NCI-H1092 (cell line): ENCODE results near the gene ENTREP3.

ENCODE experiments used
- DNase-seq: peaks from one replicate; lab custom pipeline; 2025; lab: John Stamatoyannopoulos, UW

ENTREP3 gene

DNA sequence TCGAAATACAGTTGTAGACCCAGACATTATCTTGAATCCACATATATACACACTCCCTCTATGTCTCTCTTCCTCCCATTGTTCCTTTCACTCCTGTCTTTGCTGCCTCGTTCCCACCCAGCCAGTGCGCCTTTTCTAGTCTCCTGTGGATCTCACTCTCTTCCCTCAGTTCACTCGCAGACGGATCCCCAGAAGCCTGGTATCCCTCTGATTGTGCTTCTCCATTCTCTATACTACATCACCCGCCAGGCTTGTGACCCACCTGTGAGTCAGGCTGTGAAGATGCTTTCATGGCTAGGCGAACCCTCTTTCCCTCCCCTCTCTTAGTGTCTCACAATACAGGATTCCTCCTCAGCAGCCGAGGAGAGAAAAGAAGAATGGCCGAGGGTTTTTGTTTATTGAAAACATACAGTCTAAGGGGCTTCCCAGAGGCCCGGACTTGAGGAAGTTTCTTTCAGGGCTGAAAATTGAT is 23.4 kb upstream of the ENTREP3 start:
- no peak for DNase-seq

DNA sequence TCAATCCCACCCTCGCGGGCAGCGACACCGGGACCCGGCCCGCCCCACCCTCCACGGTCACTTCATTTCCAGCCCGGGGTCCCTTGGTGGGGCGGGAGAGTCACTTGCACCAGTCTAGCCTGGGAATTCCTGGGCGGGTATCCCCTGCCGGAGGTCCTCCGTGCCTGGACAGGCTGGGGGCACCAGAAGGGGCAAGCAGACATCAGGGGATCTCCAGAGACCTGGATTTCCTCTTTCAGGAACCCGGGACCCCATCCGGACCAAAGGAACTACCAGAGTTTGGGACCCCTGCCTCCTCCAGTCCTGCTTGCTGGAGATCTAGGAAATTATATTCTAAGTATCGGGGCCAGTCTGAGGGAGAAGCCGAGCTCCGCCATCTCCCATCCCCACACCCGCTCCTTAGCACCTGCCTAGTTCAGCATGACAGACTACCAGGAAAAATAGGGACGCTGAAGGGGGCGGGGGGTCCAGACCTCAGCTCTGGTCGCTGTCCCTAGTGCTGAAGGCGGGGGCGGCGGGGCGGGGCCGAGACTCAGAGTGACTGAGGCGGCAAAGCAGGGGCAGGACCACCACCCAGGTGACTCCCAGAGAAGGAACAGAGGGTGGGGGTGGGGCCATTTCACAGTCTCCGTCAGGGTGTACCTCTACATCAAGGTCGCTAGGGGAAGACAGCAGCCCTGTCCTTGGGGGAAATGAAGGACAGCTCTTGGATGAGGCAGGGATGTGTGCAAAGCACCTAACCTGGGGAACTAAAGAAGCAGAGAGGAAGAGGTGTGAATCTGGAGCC is 22.8 kb upstream of the ENTREP3 start:
- DNase-seq: peak; percentile 73

DNA sequence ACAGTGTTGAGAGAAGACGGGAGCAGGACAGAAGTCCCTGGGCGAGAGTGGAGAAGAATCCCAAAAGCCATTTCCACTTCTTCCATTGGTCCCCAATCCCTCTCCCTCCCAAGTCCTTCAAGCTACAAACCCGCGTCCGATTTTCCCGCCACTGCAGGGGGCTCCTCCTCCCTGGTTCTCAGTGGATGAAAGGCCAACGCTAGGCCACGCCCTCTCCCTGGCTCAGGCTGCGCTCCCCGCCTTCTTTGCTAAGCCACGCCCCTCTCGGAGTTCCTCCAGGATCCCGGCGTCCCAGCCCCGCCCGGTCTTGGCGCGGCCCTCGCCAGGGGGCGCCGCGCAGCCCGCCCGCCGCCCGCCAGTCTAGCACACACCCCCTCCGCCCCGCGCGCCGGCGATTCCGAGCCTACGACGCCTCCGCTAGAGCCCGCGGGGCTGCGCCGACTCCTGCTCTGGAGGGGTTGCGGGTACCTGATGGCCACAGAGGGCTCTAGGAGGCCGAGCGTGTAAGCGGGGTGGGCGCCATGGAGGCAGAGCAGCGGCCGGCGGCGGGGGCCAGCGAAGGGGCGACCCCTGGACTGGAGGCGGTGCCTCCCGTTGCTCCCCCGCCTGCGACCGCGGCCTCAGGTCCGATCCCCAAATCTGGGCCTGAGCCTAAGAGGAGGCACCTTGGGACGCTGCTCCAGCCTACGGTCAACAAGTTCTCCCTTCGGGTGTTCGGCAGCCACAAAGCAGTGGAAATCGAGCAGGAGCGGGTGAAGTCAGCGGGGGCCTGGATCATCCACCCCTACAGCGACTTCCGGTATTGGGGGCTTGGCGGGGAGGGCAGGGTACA is 22.0 kb upstream of the ENTREP3 start, which contains the start of gene HCN3:
Gene HCN3, plus strand, starts transcription at position 394 of the 832 bp plus-strand sequence. Its CDS starts 128 bp downstream, at position 522.
- peak; percentile 99 for DNase-seq

DNA sequence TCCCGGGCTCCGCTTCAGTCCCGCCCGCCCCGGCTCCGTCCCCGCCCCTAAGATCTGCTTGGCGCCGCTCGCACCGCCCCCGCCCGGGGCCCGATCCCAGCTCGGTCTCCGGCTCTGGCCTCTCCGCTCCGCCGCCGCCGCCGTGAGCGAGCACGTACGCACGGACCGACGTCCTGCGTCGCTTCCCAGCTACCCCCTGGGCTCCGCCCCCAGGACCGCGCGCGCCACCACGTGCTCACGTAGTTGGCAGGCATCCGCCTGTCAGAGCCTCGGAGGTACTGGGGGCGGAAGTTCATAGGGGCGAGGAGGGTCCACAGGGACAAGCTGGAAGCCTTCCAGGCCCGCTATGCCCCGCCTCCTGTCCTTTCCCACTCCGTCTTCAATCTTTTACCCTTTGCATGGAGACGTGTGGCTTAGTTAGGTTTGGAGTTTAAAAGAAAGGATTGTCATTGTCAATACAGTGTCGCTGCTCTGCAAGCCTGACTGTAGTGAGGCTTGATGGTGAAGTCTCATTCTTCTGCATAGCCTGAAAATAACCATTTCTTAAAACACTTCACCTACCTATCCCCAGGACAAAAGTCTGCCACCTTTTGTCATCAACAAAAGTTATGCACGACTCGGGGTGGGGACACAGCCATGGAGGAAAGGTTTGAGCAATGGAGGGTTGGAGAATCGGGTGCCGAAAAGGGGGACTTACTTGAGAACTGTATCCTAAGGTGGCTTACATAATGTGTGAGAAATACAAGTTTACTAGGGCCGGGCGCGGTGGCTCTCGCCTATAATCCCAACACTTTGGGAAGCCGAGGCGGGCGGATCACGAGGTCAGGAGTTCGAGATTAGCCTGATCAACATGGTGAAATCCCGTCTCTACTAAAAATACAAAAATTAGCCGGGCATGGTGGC is 18.3 kb upstream of the ENTREP3 start, which contains the start of gene CLK2:
Gene CLK2, minus strand, starts transcription at position 162 of the 903 bp plus-strand sequence. CDS start 2,527 bp downstream, outside the sequence.
- peak; percentile 98 for DNase-seq

DNA sequence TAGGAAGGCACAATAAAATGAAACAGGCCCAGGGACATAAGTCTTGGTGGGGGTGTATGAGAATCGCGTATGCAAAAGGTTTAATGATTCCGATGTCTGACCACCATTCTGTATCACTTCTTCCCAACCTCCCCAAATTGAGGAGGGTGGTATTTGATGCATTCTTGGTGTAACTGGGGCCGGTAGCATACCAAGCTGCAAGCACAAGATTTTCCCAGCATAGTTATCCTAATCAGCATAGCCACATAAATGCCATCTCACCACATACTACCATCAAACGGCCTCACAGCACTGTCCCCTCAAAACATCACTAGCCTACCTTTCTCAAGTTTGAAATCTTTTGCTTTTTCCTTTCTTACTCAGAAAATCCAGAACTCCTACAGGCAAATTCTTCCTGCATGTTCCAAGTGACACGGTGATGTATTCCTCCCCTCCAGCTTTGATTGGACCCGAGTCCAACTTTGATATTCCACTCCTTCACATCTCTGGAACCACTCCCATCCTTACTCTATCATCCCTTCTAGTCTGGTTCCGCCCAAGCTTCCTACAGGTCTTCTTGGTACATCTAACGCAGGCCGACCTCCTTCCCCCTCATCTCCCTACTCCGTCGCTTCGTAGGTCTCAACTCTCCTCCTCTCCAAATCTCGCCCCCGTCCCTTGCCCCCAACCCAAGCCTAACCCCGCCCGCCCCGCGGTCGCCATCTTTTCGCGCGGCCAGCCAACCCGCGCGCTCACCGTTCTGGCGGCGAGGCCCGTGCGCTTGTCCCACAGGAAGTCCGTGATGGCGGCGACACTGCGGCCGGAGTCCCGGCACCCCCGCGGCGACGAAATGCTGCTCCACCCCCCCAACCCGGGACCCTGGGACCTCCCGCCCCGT is 17.4 kb upstream of the ENTREP3 start:
- peak; percentile 71 for DNase-seq

DNA sequence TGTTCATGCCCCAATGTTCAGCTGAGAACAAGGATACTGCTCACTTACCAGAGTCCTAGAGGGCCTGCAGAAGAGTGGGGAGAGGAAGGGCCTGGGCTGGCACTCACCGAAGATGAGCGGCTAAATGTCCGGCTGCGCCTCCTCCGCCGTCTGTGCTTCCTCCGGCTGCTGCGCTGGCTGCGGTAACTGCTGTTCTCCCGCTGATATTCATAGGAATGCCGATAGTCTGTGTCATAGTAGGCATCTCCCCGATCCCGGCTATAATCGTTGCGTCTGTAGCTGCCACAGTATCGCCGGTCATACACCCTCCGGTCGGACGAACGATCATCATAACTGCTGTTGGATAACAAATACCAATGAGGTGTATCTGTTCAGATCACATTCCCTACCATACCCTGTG is 14.1 kb upstream of the ENTREP3 start:
- DNase-seq: no peak

DNA sequence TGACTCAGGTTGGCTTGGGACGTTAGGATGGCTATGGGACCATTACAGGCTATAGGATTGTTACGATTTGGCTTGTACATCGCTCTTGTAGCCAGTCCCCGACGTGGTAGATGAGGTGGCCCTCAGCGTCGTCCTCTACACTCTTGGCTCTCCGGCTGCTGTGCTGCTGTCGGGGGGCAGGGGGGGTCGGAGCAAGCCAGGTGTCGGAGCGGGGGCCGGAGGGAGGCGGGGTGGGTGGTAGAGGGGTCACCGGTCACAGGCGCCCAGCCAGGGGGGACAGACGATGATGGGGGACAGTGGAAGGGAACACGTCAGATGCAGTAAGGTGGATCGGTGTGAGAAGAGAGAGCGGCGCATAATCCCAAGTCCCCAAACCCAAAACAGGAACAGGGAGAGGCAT is 13.3 kb upstream of the ENTREP3 start:
- no peak for DNase-seq

DNA sequence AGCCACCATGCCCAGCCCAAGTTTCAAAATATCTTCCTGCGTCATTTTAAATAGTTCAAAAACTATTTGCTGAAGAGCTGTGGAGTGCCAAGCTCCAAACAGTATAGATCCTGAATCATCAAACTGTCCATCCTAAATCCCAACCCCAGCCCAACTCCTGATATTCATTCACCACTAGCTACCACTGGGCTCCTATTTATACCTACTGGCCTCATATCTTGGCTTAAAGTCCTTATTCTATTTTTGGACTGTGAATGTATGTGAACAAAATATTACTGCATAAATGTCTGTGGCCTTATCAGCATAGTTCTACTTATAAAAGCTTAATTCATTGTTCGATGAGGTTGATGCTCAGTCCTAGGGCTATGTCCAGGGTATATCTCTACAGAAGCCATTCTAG is 12.1 kb upstream of the ENTREP3 start:
- no peak for DNase-seq

DNA sequence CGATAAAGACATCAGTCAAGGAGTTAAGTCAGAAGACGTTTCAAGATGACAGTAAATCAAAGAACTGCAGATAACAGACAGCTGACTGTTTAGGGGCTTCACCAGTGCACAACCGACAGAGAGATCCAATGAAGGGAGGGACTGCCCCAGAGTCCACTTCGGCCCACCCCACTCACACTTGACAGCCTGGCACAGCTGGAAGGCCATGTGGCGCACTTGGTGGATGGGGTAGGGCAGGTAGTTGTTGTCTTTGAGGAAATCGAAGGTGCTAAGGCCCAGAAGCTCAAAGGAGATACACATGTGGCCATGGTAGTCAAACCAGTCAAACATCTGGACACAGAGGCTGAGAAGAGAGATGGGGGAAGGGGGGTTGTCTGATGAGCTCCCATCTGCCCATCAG is 11.3 kb upstream of the ENTREP3 start:
- DNase-seq: no peak

DNA sequence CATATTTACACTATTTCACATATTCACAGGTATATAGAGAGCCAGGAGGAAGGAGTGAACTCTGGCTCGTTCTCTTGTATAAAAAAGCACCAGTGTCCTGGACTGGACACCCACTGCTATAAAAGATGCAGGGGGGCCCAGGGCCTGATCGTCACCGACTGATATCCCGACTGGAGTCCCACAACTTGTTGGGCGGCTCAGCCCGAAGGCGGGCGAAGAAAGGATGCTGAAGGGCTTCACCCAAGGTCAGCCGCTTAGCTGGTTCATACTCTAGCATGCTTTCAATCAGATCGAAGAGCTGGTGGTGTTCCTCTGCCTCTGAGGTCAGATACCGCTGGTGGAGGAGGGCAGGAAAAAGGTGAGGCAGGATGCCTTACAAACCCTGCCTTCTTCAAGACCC is 7.8 kb upstream of the ENTREP3 start:
- no peak for DNase-seq

DNA sequence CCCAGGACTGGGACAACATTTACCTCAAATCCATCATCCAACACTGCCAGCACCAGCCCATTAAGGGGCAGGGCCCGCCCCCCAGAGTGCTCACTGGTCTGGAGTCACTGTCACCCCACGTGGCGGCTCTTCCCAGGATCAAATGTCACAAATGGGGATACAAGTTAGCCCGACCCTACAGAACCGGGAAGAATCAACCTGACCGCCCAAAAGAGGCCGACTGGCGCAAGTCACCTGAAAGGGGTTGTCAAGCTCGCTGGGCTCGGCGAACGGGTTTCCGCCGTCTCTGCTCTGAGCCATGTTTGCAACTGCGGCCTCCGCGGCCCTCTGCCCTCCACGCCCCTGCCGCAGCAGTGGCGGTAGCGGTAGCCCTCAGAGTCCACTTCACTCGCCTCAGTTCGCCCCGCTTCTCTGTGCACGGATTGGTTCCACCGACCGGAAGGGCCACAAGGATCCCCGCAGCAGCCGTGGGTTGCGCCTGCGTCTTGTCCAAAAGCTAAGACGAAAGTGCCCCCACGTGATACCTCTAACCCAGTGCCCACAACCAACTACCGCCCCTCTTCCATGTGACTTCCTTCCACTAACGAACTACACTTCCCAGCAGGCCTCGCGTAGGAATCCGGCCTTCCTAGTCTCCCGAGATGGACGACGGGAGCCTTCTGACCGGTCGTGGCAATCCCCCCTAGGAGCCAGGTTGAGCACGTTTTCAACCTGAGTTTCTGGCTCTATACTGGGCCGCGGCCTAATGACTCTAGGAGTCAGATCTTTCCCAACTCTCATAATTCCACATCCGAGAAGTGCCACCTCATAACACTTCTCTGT is 6.8 kb upstream of the ENTREP3 start, which contains the start of gene SCAMP3:
Gene SCAMP3, minus strand, starts transcription at position 509 of the 822 bp plus-strand sequence. Its CDS starts 209 bp downstream, at position 300.
- DNase-seq: peak; percentile 98

DNA sequence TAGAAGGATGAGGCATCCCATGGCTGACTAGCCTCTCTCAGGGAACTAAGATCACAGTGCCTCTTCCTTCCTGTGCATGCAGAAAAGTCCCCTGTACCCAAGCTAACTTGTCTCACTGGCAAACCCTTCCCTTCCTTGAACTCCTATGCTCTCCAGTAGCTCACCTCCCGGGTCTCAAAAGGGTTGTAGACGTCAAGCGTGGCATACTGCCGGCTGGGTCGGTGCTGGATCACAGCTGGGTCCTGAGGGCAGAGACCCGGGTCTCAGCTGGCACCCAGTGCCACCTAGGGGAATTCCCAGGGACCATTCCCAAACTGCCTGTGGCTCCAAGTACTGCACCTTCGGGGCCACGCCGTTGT is 6.2 kb upstream of the ENTREP3 start:
- DNase-seq: no peak

DNA sequence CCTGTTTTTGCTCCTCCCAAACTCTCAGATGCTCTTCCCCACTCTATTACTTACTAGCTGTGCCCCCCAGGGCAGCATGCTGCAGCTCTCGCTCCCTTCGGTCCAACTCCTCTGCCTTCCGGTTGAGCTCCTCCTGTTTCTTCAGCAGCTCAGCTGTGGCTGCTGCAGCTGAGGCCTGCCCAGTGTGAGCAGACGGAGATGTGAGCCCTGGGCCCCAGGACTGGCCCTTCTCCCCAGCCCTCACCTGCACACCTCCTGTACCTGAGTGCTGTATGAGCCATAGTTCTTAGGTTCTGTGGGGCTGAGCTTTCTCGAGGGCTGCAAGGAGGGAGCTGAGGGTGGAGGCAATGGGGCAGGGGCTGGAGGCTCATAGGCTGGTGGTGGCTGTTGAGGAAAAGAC is 5.0 kb upstream of the ENTREP3 start:
- no peak for DNase-seq

DNA sequence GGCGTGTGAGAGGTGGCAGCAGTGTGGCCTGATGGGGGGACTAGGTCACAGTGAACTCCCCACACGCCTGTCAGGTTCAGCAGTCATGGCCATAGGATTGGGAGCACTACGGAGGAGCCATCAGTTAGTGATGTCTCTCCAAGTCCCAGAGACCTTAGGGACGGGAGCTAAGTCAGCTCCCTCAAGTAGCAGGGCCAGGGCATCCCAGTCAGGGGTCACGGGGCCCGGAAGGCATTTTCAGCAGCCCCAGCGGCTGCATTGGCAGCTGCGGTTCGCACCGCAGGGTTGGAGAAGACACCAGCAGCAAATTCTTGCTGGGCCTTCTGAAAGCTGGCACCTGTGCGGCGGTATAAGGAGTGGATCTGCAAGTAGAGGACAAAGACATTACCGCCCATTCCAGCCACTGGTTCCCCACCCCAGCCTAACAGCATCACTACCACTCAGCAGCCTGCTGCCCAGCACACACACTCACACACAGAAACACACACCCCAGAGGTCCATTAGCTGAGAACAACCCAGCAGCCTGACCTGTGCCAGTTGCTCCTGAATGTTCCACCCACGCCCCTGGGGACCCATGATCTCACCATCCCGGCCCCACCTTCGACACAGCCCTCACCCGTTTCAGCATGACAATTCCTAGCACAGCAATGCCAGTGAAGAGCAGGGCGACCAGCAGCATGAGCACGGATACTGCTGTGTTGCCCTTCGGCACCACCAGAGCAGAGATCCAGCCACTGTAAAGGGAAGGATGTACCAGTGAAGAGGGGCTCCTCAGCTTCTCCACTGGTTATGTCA is 972 bp upstream of the ENTREP3 start:
- no peak for DNase-seq

DNA sequence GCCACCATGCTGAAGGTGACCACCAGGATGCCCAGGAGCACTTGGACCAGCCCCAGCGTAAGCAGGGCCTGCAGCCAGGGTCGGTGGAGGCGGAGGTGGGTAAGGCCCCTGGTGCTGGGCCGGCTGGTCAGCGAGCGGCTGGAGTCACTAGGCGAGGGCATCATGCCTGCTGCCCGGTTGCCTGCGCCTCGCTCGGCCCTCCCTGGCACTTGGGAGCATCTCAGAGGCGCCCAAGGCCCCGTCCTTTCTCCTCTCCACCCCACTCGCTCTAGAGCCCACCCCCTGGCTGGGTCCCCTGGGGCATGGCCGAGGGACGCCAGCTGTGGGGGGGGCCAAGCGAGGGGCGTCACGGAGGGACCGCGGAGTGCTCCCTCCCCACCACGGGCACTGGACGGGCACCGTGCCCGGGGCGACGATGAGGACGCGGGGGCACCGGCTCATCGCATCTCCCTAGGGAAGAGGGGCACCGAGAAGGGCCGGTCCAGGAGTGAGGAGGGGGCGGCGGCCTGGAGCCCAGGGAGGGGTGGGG is 505 bp downstream of the ENTREP3 start:
- DNase-seq: peak; percentile 63

DNA sequence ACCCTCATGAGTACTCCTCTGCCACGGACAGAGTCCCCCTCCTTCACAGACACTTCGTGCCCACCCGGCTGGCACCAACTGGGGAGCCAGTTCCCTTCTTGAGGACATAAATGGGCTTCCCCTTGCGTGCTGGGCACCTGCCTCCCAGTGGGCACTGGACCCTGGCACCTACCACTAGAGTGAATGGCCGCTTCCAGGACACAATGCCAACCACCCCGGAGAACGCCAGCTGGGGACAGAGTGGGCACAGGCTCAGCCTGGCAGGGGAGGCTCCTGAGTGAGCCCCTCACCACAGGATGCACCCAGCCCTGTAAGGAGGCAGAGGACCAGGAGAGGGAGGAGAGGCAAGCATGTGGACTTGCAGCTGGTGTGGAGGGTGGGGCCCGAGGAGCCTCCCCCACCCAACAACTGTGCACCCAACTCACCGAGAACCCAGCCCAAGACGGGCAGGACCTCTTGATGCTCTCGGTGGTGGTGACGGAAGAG is 1.0 kb downstream of the ENTREP3 start:
- DNase-seq: no peak

DNA sequence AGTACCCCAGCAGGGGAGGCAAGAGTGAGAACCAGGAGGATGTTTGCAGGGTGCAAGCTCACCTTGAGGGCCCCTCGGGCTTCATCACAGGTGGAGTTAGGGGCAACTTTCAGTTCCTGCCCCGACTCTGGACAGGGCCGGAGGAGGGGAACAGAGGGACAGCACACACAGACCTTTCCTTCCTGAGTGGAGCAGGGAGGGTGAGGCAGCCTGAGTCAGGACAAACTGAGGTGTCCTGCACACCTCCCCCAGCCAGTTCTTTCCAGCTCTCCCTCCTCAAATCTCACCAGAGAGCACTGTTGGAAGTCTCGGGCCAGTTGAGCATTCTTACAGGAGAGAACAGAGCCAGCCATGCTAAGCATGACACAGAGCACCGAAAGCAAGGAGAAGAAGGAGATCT is 1.5 kb downstream of the ENTREP3 start:
- DNase-seq: no peak

DNA sequence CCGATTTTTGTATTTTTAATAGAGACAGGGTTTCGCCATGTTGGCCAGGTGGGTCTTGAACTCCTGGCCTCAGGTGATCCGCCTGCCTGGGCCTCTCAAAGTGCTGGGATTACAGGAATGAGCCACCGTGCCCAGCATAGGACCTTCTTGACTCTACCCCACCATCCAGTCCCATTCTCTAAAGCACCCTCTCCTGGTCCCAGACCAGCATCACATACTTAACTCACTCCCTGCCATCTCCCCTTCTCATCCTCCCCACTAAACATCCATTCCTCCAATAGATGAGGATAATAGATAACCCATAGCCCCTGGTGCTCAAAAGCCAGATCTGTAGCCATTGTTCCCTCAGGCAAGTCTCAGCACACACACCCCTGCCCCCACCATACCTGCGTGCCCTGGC is 2.1 kb downstream of the ENTREP3 start:
- DNase-seq: no peak

DNA sequence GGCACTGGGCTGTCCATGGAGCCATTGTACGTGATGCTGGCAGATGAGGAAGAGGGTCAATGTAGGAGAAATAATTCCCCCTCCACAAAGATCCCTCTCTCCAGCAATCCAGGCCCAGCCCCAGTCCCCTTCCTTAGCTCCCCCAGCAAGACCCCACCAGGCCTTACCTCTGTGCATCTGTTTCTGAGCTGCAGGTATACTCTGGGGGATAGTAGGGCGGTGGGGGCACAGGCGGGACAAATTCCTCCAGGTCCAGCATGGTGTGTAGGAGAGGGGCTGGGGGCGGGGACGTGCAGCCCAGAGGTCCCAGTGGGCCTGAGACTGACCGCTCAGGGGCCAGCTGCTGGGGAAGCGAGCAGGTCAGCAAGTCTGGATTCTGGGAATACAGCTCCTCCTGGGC is 3.7 kb downstream of the ENTREP3 start:
- no peak for DNase-seq
